Airway epithelial cell (primary cell): Measurements from ENCODE around the gene MDGA2. TPM values are rescaled to one million over a fixed set of nuclear protein-coding genes. Genes with fewer than 3 reads are reported as not detected.

Source experiments
- total RNA-seq: library from RNA; depleted of rRNA; stranded (reverse); fragments of >200 nt; gene quantifications from 2 replicates; pipeline ENCODE4 v1.2.3, GENCODE V29; 2015

MDGA2 gene
- total RNA-seq: not detected in 2 replicates

DNA sequence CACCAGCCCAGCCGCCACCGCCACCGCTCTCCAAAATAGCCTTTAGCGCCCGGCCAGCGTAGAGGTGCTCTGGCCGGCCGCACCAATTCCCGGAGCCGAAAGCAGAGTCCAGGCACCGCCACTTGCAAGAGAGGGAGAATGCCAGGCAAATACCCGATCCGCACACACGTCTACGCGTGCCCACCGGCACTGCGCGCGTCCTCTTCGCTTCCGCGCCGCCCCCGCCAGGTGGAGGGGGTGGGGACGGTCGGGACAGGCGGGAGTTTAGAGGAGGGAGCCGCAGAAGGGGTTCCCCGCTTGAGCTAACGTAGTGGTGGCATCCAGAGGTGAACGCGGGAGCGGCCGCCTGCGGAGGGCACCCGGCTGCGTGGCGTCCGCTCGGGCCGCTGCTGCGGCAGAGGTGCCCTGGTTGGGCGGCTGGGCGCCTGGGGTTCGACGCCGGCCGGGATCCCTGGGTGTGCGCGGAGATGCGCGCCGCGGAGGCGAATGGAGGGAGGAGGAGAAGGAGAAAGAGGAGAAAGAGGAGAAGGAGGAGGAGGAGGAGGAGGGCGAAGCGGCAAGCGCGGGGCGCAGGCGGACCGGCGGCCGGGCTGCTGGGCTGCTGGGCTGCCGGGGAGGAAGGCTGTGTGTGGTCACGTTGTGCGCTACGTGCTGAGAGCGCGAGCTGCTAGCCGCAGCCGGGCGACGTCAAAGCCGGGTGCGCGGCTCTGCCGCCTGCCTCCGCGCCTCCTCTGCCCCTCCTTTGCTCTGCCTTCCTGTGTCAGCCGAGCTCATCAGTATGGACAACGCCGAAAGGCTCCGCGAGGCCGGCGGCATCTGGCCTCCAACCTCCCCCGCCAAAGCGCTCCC lies at the start of gene MDGA2:
Gene MDGA2 (minus strand): TSS at position 140 of the 849 bp plus-strand sequence.

